Adrenal gland (tissue), 12 donors: Measurements from ENCODE around the gene CNTNAP2. TPM values are rescaled to one million over a fixed set of nuclear protein-coding genes. Genes with fewer than 3 reads are reported as not detected.

ENCODE experiments used
- DNase-seq, 7 donors: peaks; one replicate each; pipeline ENCODE4 v3.0.0-alpha.2; 2019 to 2020
- H3K27ac ChIP-seq, 5 donors: fragments of 200-600 bp; sonication (generic) in 4 of 5; 1 replicate in 3 of 5; 2 replicates in 2 of 5; pipeline versions ENCODE4 v1.5.1 to v1.8.0; 2016 to 2020; ENCODE audit warnings: mild to moderate bottlenecking in 1 of 5
- H3K27me3 ChIP-seq: fragments of 200-600 bp; 2 replicates; pipeline ENCODE4 v1.8.0; 2021
- H3K36me3 ChIP-seq, 2 donors: fragments of 200-600 bp; replicated peaks in 1 of 2; 1 replicate in 1 of 2; 2 replicates in 1 of 2; pipeline versions ENCODE4 v1.5.1 to v1.8.0; 2018 to 2022
- H3K4me1 ChIP-seq, 2 donors: fragments of 200-600 bp; replicated peaks in 1 of 2; 1 replicate in 1 of 2; 2 replicates in 1 of 2; pipeline versions ENCODE4 v1.5.1 to v1.8.0; 2018 to 2021
- H3K4me3 ChIP-seq, 4 donors: fragments of 200-600 bp; sonication (generic) in 3 of 4; one replicate each; pipeline ENCODE4 v1.5.1; 2016 to 2018
- H3K9me3 ChIP-seq, 3 donors: fragments of 200-600 bp; sonication (generic) in 1 of 3; replicated peaks in 1 of 3; 1 replicate in 2 of 3; 2 replicates in 1 of 3; pipeline versions ENCODE4 v1.5.1 to v1.8.0; 2016 to 2021
- CTCF ChIP-seq, 6 experiments: fragments of 450-650 bp in 4 of 6; fragments of 200-600 bp in 2 of 6; sonication (generic) in 1 of 6; IDR thresholded peaks; 1 replicate in 5 of 6; 2 replicates in 1 of 6; pipeline versions ENCODE4 v1.5.1 to v1.8.0; 2016 to 2021; ENCODE audit warnings: antibody characterized with exemption in 6 of 6, mild to moderate bottlenecking in 2 of 6, moderate library complexity in 1 of 6
- POLR2A ChIP-seq, 2 donors: fragments of 450-650 bp; IDR thresholded peaks; one replicate each; pipeline ENCODE4 v1.6.1; 2017; ENCODE audit warnings: antibody characterized with exemption in 2 of 2, mild to moderate bottlenecking in 2 of 2, moderate library complexity in 1 of 2
- WGBS, 4 donors: extraction: QIAGEN DNeasy Blood & Tissue Kit in 2 of 4; methylation state at CpG; one replicate each; pipeline versions ENCODE4 v1.1.5 to v1.1.7; 2013 to 2017; 5-methylcytosine and 5-hydroxymethylcytosine counted together
- intact Hi-C, 2 donors: fragments of 100-400 bp; cut with DNase I; formaldehyde crosslinking; loops; one replicate each; pipeline versions ENCODE4 v1.14.1 to v1.15.0; 2022 to 2023
- polyA plus RNA-seq, 3 donors: library from polyadenylated mRNA; stranded (reverse); fragments of 200-250 nt in 2 of 3; fragments of 350-450 nt in 1 of 3; fragmentation: Illumina TruSeq in 1 of 3; extraction: RNeasy Lipid Tissue Mini Kit (QIAGEN cat#74804) in 1 of 3; gene quantifications; one replicate each; pipeline ENCODE4 v1.2.3, GENCODE V29; 2013 to 2014
- total RNA-seq, 9 donors: library from RNA; depleted of rRNA in 4 of 9; stranded (reverse); fragments of >200 nt in 4 of 9; fragments of 120-200 nt in 1 of 9; fragmentation: NEBNext Ultra II Directional in 1 of 9; extraction: Animal tissue kit (Norgen Biotek cat#: 25700) in 1 of 9; gene quantifications; one replicate each; pipeline versions ENCODE4 v1.1.0 to v1.2.4, GENCODE V29; 2013 to 2023
- donor health status: healthy with polysubstance abuse.
- donor health status: Bipolar disorder and iron deficiency.
- donor health status: DM: yes; HTN: yes; CAD: no.
- donor health status: DM: no; HTN: no; CAD: no.
- donor health status: DM: no; HTN: no; CAD: no.
- donor health status: DM: yes; HTN: yes; CAD: no.

The CNTNAP2 gene
- total and polyA plus RNA-seq, 12 donors: 0.14 to 6.3 (median 1.8) TPM; not detected in 2

DNA sequence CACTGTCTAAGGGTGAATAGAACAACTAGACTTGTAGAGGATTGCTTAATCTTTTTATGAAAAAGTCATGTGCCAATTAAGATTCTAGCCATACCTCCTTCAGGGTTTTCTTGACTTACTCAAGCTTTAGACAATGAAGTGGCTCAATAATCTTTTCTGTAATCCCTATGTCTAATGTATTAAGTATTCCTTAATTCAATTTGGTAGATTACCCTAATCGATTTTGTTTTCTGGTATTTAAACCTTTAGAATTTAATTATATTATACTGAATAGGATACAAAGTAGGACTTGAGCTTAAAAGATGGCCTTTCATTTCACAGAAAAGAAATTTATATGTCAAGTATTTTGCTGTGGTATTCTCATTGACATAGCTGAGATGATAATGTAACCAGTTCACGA, 1876.1 kb downstream of the CNTNAP2 start:
- H3K4me3 ChIP-seq: no peak overlapping the region
- H3K36me3 ChIP-seq: no peaks in the 10 kb centered on the region
- H3K9me3 ChIP-seq: no peaks in the 10 kb centered on the region
- DNase-seq: no peak
- H3K27me3 ChIP-seq: no peaks in the 10 kb centered on the region
- H3K4me1 ChIP-seq: no peaks in the 10 kb centered on the region
- TF ChIP-seq POLR2A (IDR thresholded peaks at IDR 0.05): no peak
- no peak for TF ChIP-seq CTCF (IDR thresholded peaks at IDR 0.05)
- 70 to 81% (median 78%) methylated on average over 2 of the region's 2 CpGs for WGBS, 4 donors
- intact Hi-C loops: no loop called here
- no peak overlapping the region for H3K27ac ChIP-seq

- intact Hi-C loops: no loop called here
- DNase-seq: no peak
These were observed 1881.0 kb downstream of the CNTNAP2 start for GRCh38 chr7:147997636-147998035.

GRCh38 chr7:147999962-148000361, 1883.4 kb downstream of the CNTNAP2 start:
- H3K4me1 ChIP-seq: no peaks in the 10 kb centered on the region
- DNase-seq: no peak
- no peaks in the 10 kb centered on the region for H3K36me3 ChIP-seq
- intact Hi-C loops: no loop called here
- no peaks in the 10 kb centered on the region for H3K27me3 ChIP-seq
- no peaks in the 10 kb centered on the region for H3K9me3 ChIP-seq
- no peak for TF ChIP-seq CTCF (IDR thresholded peaks at IDR 0.05)
- no peak for TF ChIP-seq POLR2A (IDR thresholded peaks at IDR 0.05)
- H3K4me3 ChIP-seq: no peak overlapping the region
- no peak overlapping the region for H3K27ac ChIP-seq
- 81 to 87% (median 82%) methylated on average over 4 of the region's 4 CpGs for WGBS, 4 donors

More at GRCh38 chr7:147997636-147998035, 1881.0 kb downstream of the CNTNAP2 start:
- H3K36me3 ChIP-seq: no peaks in the 10 kb centered on the region
- H3K9me3 ChIP-seq: no peaks in the 10 kb centered on the region
- TF ChIP-seq CTCF (IDR thresholded peaks at IDR 0.05) (no peak), POLR2A (IDR thresholded peaks at IDR 0.05) (no peak)
- H3K4me1 ChIP-seq: no peaks in the 10 kb centered on the region
- 80 to 92% (median 91%) methylated on average over 10 of the region's 10 CpGs for WGBS, 4 donors
- no peak overlapping the region for H3K4me3 ChIP-seq
- H3K27ac ChIP-seq: no peak overlapping the region
- H3K27me3 ChIP-seq: no peaks in the 10 kb centered on the region

GRCh38 chr7:148011753-148012152, 1895.2 kb downstream of the CNTNAP2 start:
- no peak for TF ChIP-seq POLR2A (IDR thresholded peaks at IDR 0.05)
- no peak for TF ChIP-seq CTCF (IDR thresholded peaks at IDR 0.05)
- Histone ChIP-seq H3K36me3 (no peaks in the 10 kb centered on the region), H3K27me3 (no peaks in the 10 kb centered on the region), H3K4me1 (no peaks in the 10 kb centered on the region), H3K27ac (no peak overlapping the region), H3K4me3 (no peak overlapping the region), H3K9me3 (no peaks in the 10 kb centered on the region)
- 53 to 92% (median 75%) methylated on average over 1 of the region's 1 CpG for WGBS, 4 donors
- no peak for DNase-seq
- intact Hi-C loops: no loop called here
